GM19463 (cell line): ENCODE results near the gene WNT2B.
"Not testable (repeated sequence)": the region's sequence is repeated elsewhere in the genome, so short reads cannot be mapped to it uniquely, and the experiment has no call there.

Experiments used
- ATAC-seq: cut with Tn5 transposase; IDR thresholded peaks from one replicate; pipeline ENCODE4 v1.9.1; 2021; ENCODE audit warnings: mild to moderate bottlenecking, moderate library complexity; ENCODE audit not compliant: unreplicated experiment

Gene WNT2B

GRCh38 chr1:112508278-112509004 lies at the start of gene WNT2B:
TSS of gene WNT2B (plus strand) at chr1:112508965. CDS start at chr1:112509263, 298 bp downstream.
- ATAC-seq: peak; percentile 71

GRCh38 chr1:112460615-112461014 lies 48.1 kb upstream of the WNT2B start:
- no peak for ATAC-seq

- no peak for ATAC-seq
Measured at GRCh38 chr1:112461200-112461871, 47.4 kb upstream of the WNT2B start.

GRCh38 chr1:112462953-112463279 lies 45.8 kb upstream of the WNT2B start:
- ATAC-seq: no peak

- ATAC-seq: no peak
Measured at GRCh38 chr1:112464501-112464900, 44.3 kb upstream of the WNT2B start.

- ATAC-seq: no peak
Measured at GRCh38 chr1:112465122-112465521, 43.6 kb upstream of the WNT2B start.

- ATAC-seq: peak; percentile 88
Measured at GRCh38 chr1:112466078-112466660, 42.6 kb upstream of the WNT2B start.

- not testable (repeated sequence) for ATAC-seq
Measured at GRCh38 chr1:112470324-112470723, 38.4 kb upstream of the WNT2B start.

- ATAC-seq: no peak
Measured at GRCh38 chr1:112470966-112471365, 37.8 kb upstream of the WNT2B start.

- no peak for ATAC-seq
Measured at GRCh38 chr1:112472142-112472541, 36.6 kb upstream of the WNT2B start.

- no peak for ATAC-seq
Measured at GRCh38 chr1:112477550-112477949, 31.2 kb upstream of the WNT2B start.

- ATAC-seq: no peak
Measured at GRCh38 chr1:112478314-112478713, 30.5 kb upstream of the WNT2B start.

GRCh38 chr1:112486063-112486462 lies 22.7 kb upstream of the WNT2B start:
- ATAC-seq: not testable (repeated sequence)

- ATAC-seq: not testable (repeated sequence)
Measured at GRCh38 chr1:112487686-112488085, 21.1 kb upstream of the WNT2B start.

GRCh38 chr1:112488141-112488540 lies 20.6 kb upstream of the WNT2B start:
- no peak for ATAC-seq

GRCh38 chr1:112492076-112492475 lies 16.7 kb upstream of the WNT2B start:
- ATAC-seq: no peak

GRCh38 chr1:112493351-112493750 lies 15.4 kb upstream of the WNT2B start:
- ATAC-seq: no peak

- no peak for ATAC-seq
Measured at GRCh38 chr1:112496290-112496689, 12.5 kb upstream of the WNT2B start.

GRCh38 chr1:112501810-112502641 lies 6.7 kb upstream of the WNT2B start:
- ATAC-seq: peak; percentile 72

- no peak for ATAC-seq
Measured at GRCh38 chr1:112502826-112503225, 5.9 kb upstream of the WNT2B start.

- no peak for ATAC-seq
Measured at GRCh38 chr1:112504001-112504660, 4.6 kb upstream of the WNT2B start.
